Pancreas (tissue), 10 donors: Measurements from ENCODE around the gene PAX6. TPM values are rescaled to one million over a fixed set of nuclear protein-coding genes. Genes with fewer than 3 reads are reported as not detected.
A peak's percentile ranks its signal among the peaks of the same experiment; 100 is the strongest.

Experiments
- ATAC-seq, 4 donors: fragments of 200-7000 bp; cut with Tn5 transposase; one replicate each; pipeline versions ENCODE4 v1.8.0 to v1.9.1; 2020; ENCODE audit warnings: mild to moderate bottlenecking in 4 of 4, moderate library complexity in 4 of 4
- DNase-seq, 6 donors: peaks; one replicate each; pipeline ENCODE4 v3.0.0-alpha.2; 2020
- FAIRE-seq: peaks from 2 replicates; lab custom pipeline; 2012; peaks lifted over from hg19 to GRCh38; lab: Jason Lieb, UNC
- H3K27ac ChIP-seq, 4 donors: fragments of 200-600 bp; sonication (generic); 1 replicate in 3 of 4; 2 replicates in 1 of 4; pipeline versions ENCODE4 v1.5.0 to v1.8.0; 2020
- H3K27me3 ChIP-seq, 4 donors: fragments of 200-600 bp; one replicate each; pipeline ENCODE4 v1.8.0; 2021
- H3K36me3 ChIP-seq, 3 donors: fragments of 200-600 bp; sonication (generic) in 1 of 3; one replicate each; pipeline versions ENCODE4 v1.5.0 to v1.8.0; 2020 to 2021
- H3K4me1 ChIP-seq, 3 donors: fragments of 200-600 bp; one replicate each; pipeline ENCODE4 v1.8.0; 2021
- H3K4me3 ChIP-seq, 4 donors: fragments of 200-600 bp; sonication (generic) in 2 of 4; one replicate each; pipeline versions ENCODE4 v1.5.0 to v1.8.0; 2020 to 2021
- H3K9me3 ChIP-seq, 4 donors: fragments of 200-600 bp; one replicate each; pipeline ENCODE4 v1.8.0; 2021
- WGBS, 2 donors: extraction: QIAGEN DNeasy Blood & Tissue Kit; methylation state at CpG; one replicate each; pipeline ENCODE4 v1.1.7; 2013; 5-methylcytosine and 5-hydroxymethylcytosine counted together
- intact Hi-C, 3 donors: fragments of 100-400 bp; cut with DNase I; formaldehyde crosslinking; loops; one replicate each; pipeline versions ENCODE4 v1.11.1 to v1.14.2; 2022
- polyA plus RNA-seq, 2 donors: library from polyadenylated mRNA; stranded (reverse); fragments of 200-250 nt; gene quantifications; one replicate each; pipeline ENCODE4 v1.2.3, GENCODE V29; 2013
- total RNA-seq, 6 donors: library from RNA; stranded (reverse); fragmentation: NEBNext Ultra II Directional in 4 of 6; extraction: Animal tissue kit (Norgen Biotek cat#: 25700) in 4 of 6; gene quantifications; one replicate each; pipeline versions ENCODE4 v1.2.1 to v1.2.4, GENCODE V29; 2021 to 2023
- TF ChIP-seq, protein P1 (sequence below), 4 donors: fragments of 200-600 bp; sonication (generic) in 3 of 4; IDR thresholded peaks; one replicate each; pipeline versions ENCODE4 v1.5.0 to v1.8.0; 2021; ENCODE audit warnings: antibody characterized with exemption in 4 of 4
- donor health status: healthy with polysubstance abuse.
- donor health status: DM: no; HTN: no; CAD: no; lungs with moderate emphysema.
- donor health status: DM: no; HTN: no; CAD: no.
- donor health status: control.
- donor health status: control.
- donor health status: Bipolar disorder and iron deficiency.
- donor health status: DM: yes; HTN: yes; CAD: no.
- donor health status: DM: no; HTN: no; CAD: no.
- donor health status: DM: no; HTN: no; CAD: no.
- donor health status: DM: yes; HTN: yes; CAD: no.

Gene PAX6
- total and polyA plus RNA-seq, 8 donors, result 2.0 to 75.0 (median 9.3) TPM

DNA sequence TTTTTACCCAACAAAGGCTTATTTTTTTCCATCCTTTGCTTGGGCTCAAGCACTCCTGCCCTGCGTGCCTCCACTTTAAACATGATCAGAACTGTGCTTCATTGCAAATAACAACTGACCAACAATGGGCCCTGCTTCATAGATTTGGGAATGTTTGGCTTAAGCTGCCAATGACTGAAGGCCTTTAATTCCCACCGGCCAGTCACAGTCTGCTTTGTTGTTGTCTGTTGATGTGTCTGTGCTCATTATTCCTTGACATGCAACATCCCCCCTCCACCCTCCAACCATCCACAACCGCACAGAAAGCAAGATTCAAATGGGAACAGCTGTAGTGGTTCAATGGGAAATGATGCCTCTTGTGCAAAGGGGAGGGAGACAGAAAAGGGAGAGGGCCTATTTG, 23.0 kb downstream of the PAX6 start:
- FAIRE-seq (no peak), DNase-seq (no peak), ATAC-seq (no peak)
- TF ChIP-seq, protein P1, sequence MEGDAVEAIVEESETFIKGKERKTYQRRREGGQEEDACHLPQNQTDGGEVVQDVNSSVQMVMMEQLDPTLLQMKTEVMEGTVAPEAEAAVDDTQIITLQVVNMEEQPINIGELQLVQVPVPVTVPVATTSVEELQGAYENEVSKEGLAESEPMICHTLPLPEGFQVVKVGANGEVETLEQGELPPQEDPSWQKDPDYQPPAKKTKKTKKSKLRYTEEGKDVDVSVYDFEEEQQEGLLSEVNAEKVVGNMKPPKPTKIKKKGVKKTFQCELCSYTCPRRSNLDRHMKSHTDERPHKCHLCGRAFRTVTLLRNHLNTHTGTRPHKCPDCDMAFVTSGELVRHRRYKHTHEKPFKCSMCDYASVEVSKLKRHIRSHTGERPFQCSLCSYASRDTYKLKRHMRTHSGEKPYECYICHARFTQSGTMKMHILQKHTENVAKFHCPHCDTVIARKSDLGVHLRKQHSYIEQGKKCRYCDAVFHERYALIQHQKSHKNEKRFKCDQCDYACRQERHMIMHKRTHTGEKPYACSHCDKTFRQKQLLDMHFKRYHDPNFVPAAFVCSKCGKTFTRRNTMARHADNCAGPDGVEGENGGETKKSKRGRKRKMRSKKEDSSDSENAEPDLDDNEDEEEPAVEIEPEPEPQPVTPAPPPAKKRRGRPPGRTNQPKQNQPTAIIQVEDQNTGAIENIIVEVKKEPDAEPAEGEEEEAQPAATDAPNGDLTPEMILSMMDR (IDR thresholded peaks at IDR 0.05), result no peak
- no peaks in the 10 kb centered on the region for H3K9me3 ChIP-seq
- no peaks in the 10 kb centered on the region for H3K4me1 ChIP-seq
- H3K27me3 ChIP-seq, result no peaks in the 10 kb centered on the region
- no peak overlapping the region for H3K4me3 ChIP-seq
- H3K36me3 ChIP-seq, result no peaks in the 10 kb centered on the region
- H3K27ac ChIP-seq, result no peak overlapping the region
- intact Hi-C loops, result no loop called here
- 89 to 91% methylated on average over 3 of the region's 3 CpGs for WGBS, 2 donors

DNA sequence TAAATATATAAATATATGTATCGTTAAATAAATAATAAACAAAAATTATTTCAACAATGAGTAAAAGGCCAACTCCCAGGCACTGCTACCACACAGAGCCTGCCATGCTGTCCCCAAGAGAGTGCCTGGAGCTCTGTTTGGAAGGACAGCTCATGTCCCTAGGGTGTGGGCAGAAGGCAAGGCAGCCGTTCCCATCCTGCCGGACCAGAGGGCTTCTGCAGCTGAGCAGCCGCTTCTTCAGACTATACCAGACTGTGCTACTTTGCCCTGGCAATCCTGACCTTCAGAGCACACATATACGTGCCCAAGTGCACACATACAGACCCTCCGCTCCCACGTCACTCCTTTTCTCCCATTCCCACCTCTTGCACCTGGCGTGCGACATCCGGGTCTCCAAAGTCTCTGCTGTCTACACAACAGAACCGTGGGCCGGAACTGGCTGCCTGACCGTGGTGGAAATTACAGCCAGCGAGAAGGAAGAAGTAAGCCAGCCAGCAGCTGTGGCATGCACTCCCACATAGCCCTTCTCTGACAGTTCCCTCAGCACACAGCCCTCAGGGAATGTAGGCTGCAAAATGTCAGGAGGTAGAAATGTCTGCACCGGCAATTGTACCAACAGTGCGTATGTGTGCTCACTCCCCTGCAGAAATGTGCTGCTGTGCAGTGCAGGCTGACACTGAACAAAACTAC, 24.0 kb downstream of the PAX6 start:
- 89% methylated on average over 16 of the region's 16 CpGs for WGBS, 2 donors
- intact Hi-C loops, result no loop called here

DNA sequence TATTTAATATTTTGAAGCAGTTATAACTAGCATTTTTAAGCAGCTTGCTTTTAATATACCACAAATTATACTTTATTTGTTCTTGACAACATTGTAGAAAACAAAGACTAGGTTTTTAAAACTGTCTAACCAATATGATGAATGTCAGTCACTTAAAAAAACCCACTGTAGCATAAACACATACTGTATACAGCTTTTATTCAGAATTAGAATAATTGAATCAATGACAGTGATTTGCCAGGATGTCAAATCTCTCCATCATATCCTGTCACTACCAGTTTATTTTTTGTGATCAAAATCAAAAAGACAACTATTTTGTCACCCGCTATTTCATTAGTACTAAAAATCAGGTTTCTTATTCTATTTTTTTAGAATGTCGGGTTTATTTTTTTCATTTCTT, 26.5 kb downstream of the PAX6 start:
- no peak overlapping the region for H3K27ac ChIP-seq
- intact Hi-C loops, result no loop called here
- WGBS, 2 donors, result 96 to 98% methylated on average over 2 of the region's 2 CpGs
- H3K9me3 ChIP-seq, result no peaks in the 10 kb centered on the region
- TF ChIP-seq, protein P1 (IDR thresholded peaks at IDR 0.05), result no peak
- no peak for ATAC-seq
- no peaks in the 10 kb centered on the region for H3K4me1 ChIP-seq
- FAIRE-seq, result no peak
- no peak for DNase-seq
- no peaks in the 10 kb centered on the region for H3K27me3 ChIP-seq
- no peaks in the 10 kb centered on the region for H3K36me3 ChIP-seq
- H3K4me3 ChIP-seq, result no peak overlapping the region

More for the DNA sequence above, 24.0 kb downstream of the PAX6 start:
- TF ChIP-seq, protein P1 (IDR thresholded peaks at IDR 0.05), result no peak
- no peak for FAIRE-seq
- H3K36me3 ChIP-seq, result no peaks in the 10 kb centered on the region
- no peaks in the 10 kb centered on the region for H3K4me1 ChIP-seq
- H3K27me3 ChIP-seq, result no peaks in the 10 kb centered on the region
- ATAC-seq, result peak in 2 of 4 donors; percentile 19 to 46
- no peak for DNase-seq
- no peak overlapping the region for H3K27ac ChIP-seq
- H3K4me3 ChIP-seq, result no peak overlapping the region
- no peaks in the 10 kb centered on the region for H3K9me3 ChIP-seq

DNA sequence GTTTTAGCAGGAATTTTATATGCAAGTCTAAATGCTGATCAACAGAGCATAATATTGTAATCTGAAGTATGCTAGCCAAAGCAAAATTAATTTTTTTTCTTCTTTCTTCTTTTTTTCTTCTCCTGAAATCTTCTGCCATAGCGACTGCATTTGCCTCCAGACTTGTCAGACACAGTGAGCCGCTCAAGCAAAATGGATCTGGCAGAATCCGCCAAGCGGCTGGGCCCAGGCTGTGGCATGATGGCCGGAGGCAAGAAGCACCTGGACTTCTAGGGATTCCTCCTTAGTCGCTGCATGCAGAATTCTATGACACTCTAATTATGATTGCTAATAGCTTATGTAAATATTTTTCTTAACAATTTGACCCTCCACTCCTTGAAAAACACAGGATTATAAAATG, 27.9 kb downstream of the PAX6 start:
- DNase-seq (no peak), ATAC-seq (peak in 1 of 4 donors; percentile 24), FAIRE-seq (no peak)
- no peaks in the 10 kb centered on the region for H3K9me3 ChIP-seq
- no peaks in the 10 kb centered on the region for H3K4me1 ChIP-seq
- H3K27me3 ChIP-seq, result no peaks in the 10 kb centered on the region
- H3K4me3 ChIP-seq, result no peak overlapping the region
- intact Hi-C loops, result no loop called here
- no peak overlapping the region for H3K27ac ChIP-seq
- no peaks in the 10 kb centered on the region for H3K36me3 ChIP-seq
- WGBS, 2 donors, result 94 to 97% methylated on average over 6 of the region's 6 CpGs
- TF ChIP-seq, protein P1 (IDR thresholded peaks at IDR 0.05), result no peak

DNA sequence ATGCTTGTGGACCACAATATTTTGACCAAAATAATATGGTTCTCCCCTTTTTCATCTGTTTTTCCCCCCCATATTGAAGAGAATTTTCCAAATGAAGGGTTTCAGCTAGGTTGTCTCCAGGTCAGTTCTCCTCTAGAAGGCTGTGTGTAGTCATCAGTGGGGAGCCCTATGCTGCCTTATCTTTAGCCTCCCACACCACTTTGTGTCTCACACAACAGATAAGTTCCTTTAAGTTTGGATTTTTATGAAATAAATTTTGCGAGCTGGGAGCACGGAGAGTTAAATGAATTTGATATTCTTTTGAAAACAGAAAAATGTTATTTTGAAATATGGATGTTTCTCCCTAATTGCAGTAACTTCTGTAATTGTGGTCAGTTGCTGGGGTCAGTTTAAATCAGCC, 28.9 kb downstream of the PAX6 start:
- intact Hi-C loops, result no loop called here
- no peak for FAIRE-seq
- no peaks in the 10 kb centered on the region for H3K27me3 ChIP-seq
- no peak for DNase-seq
- H3K36me3 ChIP-seq, result no peaks in the 10 kb centered on the region
- 97 to 99% methylated on average over 2 of the region's 2 CpGs for WGBS, 2 donors
- no peak overlapping the region for H3K4me3 ChIP-seq
- no peaks in the 10 kb centered on the region for H3K9me3 ChIP-seq
- H3K27ac ChIP-seq, result no peak overlapping the region
- H3K4me1 ChIP-seq, result no peaks in the 10 kb centered on the region
- TF ChIP-seq, protein P1 (IDR thresholded peaks at IDR 0.05), result no peak
- ATAC-seq, result no peak
